Omental fat pad (tissue), 4 donors: Measurements from ENCODE around the gene TEX38. TPM values are rescaled to one million over a fixed set of nuclear protein-coding genes. Genes with fewer than 3 reads are reported as not detected.

Experiments
- ATAC-seq: fragments of 150-250 bp; one replicate; pipeline ENCODE4 v1.9.1; 2016; ENCODE audit warnings: mild to moderate bottlenecking, moderate library complexity; ENCODE audit not compliant: low FRiP score
- DNase-seq: peaks from one replicate; pipeline ENCODE4 v3.0.0-alpha.2; 2019; ENCODE audit warnings: low spot score
- total RNA-seq, 4 donors: library from RNA; depleted of rRNA; stranded (reverse); fragments of >200 nt; gene quantifications; one replicate each; pipeline ENCODE4 v1.1.0, GENCODE V29; 2016
- TF ChIP-seq, protein P1 (sequence below), 3 donors: fragments of 450-650 bp; IDR thresholded peaks; one replicate each; pipeline ENCODE4 v1.5.1; 2016 to 2017; ENCODE audit warnings: antibody characterized with exemption in 3 of 3, mild to moderate bottlenecking in 3 of 3, moderate library complexity in 2 of 3

TEX38 gene
- total RNA-seq, 4 donors from 2014 or later: not detected

DNA sequence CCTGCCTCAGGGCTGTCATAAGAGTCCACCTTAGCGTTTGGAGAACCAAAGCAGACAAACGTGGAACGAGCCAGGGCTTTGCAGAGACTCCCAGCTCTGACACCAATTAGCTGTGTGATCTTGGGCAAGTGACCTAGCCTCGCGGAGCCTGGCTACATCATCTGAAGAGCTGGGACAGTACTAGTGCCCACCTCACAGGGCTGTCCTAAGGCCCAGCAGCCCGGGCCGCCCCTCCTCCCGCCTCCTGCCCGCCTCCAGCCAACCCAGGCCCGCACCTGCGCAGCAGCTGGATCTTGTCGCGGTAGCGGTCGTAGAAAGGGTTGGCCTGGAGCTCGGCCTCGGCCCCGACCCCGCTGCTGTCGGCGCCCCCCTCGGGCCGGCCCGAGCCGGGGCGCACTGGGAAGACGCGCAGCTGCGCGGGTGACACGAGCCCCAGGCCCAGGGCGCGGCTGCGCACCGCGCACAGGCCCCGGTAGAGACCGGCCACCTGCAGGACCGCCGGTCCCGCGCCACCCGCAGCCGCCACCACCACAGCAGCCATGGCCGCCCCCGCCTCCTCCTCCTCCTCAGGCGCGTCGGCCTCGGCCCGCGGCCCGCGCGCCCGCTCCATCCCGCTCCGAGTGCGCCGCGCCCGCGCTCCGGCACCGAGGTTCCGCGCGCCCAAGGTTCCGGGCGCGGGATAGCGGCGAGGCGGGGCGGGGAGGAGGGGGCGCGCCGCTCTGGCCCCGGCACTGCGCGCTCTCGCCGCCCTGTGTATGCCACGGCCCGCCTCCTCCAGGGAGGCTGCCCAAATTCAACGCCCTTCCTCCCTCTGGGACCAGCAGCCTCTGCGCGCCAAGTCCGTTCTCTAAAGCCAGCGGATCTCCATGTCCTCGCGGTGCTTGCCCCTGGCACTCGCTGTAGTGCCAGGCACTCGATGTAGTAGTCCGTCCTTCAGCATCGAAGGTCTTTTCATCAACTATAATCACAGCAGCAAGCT, 3.6 kb upstream of the TEX38 start, which contains the start of gene ATPAF1:
Gene ATPAF1 (minus strand): TSS at position 583 of the 979 bp plus-strand sequence. CDS start 42 bp downstream, at position 541.
- DNase-seq: no peak
- peak; percentile 91 for ATAC-seq
- TF ChIP-seq, protein P1, sequence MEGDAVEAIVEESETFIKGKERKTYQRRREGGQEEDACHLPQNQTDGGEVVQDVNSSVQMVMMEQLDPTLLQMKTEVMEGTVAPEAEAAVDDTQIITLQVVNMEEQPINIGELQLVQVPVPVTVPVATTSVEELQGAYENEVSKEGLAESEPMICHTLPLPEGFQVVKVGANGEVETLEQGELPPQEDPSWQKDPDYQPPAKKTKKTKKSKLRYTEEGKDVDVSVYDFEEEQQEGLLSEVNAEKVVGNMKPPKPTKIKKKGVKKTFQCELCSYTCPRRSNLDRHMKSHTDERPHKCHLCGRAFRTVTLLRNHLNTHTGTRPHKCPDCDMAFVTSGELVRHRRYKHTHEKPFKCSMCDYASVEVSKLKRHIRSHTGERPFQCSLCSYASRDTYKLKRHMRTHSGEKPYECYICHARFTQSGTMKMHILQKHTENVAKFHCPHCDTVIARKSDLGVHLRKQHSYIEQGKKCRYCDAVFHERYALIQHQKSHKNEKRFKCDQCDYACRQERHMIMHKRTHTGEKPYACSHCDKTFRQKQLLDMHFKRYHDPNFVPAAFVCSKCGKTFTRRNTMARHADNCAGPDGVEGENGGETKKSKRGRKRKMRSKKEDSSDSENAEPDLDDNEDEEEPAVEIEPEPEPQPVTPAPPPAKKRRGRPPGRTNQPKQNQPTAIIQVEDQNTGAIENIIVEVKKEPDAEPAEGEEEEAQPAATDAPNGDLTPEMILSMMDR (IDR thresholded peaks at IDR 0.05): no peak

DNA sequence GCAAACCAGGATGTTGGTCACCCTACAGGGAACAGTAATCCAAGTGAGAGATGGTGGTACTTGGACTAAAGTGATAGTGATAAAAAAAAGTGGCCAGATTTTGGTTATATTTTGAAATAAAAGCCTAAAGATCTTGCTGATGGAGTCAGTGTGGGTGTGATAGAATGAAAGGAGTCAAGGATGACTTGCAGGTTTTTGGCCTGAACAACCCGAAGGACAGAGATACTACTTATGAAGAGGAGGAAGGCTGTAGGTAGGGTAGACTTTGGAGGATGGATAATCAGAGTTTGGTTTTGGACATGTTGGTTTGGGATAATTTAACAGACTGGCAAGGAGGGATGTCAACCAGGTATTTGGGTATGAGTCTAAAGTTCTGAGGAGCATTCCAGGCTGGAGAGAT, 1.5 kb upstream of the TEX38 start:
- no peak for DNase-seq
- TF ChIP-seq, protein P1 (IDR thresholded peaks at IDR 0.05): no peak
- no peak for ATAC-seq

DNA sequence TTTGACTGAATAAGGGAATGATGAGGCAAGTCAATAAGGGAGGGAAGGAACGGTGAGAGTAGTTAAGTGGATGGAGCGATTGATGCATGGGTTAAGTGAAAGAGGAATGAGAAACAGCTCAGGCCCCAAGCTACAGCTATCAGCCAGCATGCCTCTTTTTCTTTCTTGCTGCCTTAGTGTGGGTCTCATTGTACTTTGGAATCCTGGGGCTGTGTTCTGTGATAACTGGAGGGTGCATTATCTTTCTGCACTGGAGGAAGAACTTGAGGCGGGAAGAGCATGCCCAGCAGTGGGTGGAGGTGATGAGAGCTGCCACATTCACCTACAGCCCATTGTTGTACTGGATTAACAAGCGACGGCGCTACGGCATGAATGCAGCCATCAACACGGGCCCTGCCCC, 1.0 kb downstream of the TEX38 start:
- TF ChIP-seq, protein P1 (IDR thresholded peaks at IDR 0.05): no peak
- no peak for ATAC-seq
- no peak for DNase-seq

DNA sequence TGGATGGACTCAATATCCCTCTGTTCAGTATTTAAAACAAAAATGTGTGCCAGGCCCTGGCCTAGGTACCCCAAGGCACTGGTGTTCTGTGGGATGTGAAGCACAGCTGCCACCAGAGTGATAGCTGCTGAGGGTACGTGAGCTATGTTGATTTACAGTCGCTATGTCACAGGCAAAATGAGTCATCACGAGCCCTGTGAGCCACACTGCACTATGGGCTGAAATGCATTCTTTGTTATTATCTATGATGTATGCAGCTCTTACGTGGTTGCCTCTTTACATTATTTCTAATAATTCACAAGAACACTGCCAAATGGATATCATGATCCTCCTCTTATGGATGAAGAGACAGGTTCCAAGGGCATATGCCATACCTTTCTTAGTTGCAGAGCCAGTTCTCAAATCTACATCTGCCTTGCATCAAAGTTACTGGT, 2.1 kb downstream of the TEX38 start:
- TF ChIP-seq, protein P1 (IDR thresholded peaks at IDR 0.05): no peak
- ATAC-seq: no peak

DNA sequence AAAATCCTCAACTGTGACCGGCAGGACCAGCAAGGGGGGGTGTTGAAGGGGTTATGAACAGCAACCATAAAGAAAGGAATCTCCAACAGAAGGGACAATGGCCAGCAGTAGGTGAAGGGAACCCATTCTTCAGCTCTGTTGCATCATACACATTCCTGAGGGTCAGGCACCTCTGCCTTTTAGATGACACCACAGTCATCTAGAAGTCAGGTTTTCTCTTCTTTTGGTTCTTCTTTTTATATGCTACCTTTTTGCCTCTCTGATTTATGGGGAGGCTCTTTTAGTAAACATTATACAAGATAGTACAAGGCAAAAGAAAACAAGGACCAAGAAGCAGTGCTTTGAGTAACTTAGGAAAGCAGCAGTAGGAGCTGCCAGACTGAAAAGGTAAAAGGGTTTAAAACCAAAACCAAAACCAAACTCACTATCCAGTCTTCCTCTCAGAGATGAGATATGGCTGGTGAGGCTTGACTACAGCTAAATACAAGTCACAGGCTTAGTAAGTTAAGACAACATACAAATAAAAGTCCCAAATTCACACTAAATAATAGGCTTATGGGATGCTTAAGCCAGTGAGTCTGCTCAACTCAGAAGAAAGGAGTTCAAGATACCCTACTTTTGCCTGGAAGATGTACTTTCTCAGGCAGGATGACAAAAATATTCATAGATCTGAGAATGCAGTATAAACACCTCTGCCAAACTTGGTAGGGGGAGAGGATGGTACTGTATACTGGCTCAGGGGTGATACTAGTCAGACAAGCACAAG, 4.1 kb downstream of the TEX38 start:
- TF ChIP-seq, protein P1 (IDR thresholded peaks at IDR 0.05): no peak
- DNase-seq (no peak), ATAC-seq (no peak)

More for the DNA sequence above, 2.1 kb downstream of the TEX38 start:
- DNase-seq: no peak

DNA sequence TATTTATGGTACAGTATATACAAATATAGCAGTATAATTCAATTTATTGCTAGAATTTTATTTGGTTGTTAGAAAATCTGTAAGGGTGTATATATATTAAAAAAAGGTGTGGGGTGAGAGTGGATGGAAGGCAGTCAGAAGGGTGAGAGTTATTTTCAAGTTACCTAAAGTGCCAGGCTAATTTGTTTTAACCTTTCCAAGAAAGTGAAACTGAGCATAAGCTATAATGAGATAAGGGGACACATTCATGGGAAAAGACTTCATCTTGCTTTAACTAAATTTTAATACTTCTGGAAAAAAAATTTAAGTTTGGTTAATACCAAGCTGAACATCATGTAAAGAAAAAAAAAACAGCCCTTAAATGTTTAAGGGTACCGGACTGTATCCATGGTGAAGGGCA, 4.9 kb downstream of the TEX38 start:
- DNase-seq (no peak), ATAC-seq (no peak)
- TF ChIP-seq, protein P1 (IDR thresholded peaks at IDR 0.05): no peak
